NCI-H1436 treated with DMSO at 0.1 percent for 48 hours (cell line): Measurements from ENCODE around the gene PLPP1.
"Not testable (repeated sequence)": the region's sequence is repeated elsewhere in the genome, so short reads cannot be mapped to it uniquely, and the experiment has no call there.

Source experiments
- DNase-seq: peaks from one replicate; lab custom pipeline; 2025; lab: John Stamatoyannopoulos, UW

PLPP1 gene

GRCh38 chr5:55546947-55547346 is 12.2 kb upstream of the PLPP1 start:
- DNase-seq, result no peak

- no peak for DNase-seq
Measured at GRCh38 chr5:55544341-55544740, 9.6 kb upstream of the PLPP1 start.

DNA sequence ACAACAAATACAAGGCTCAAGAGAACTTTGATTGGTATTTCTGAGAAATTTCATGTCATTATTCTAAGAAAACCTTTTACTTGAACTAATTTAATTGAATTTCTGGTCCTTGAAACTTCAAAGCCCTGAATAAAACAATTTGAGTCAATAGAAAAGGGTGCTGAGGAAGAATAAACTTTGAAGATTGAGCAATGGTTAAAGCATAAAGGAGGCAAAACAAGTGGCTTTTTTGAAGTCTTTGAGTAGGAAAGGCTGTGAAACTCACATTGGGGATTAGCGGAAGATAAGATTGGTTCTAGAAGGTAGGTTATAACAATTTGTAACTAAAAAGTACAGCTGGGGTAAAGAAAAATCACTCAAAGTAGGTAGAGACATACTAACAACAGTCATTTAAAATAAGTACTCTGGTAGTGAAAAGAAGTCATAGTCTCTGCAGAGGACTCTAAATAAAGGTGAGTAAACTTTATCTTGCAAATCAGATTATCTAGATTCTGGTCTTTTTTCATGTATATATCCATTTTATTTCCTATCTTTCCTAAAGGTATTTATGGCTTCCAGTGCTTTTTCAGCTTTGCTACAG is 6.4 kb upstream of the PLPP1 start:
- DNase-seq, result no peak

DNA sequence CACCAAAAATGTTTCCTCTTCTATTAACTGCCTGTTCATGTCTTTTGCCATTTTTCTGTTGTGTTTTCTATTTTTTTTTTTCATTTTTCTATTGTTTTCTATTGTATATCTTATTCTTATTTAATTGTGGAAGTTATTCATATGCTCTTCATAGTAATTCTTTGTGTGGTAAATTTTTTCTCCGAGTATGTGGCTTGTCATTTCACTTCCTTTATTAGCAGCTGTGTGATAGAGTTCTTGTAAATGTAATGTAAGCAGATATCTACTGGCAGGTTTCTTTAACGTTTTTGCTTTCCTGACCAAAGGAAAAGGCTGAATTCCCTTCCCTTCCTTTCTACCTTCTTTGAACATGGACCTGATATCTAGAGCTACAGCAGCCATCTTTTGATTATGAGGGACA is 5.8 kb upstream of the PLPP1 start:
- DNase-seq, result no peak

DNA sequence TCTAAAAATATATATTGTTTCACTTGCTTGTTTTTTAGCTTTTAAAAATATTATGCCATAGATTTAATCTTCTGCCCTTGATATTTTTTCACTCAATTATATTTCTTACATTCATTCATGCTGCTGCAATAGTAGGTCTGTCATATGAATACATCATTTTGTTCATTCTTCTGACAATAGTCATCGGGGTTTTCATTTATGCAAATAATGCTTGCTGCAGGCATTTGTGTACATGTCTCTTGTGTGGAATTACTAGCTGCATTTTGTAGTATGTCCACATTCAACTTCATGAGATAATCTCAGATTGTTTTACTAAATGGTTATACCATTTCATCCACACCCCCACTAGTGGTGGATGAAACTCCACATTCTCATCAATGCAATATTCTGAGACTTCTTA is 5.3 kb upstream of the PLPP1 start:
- DNase-seq, result no peak

- no peak for DNase-seq
Measured at GRCh38 chr5:55538661-55539060, 3.9 kb upstream of the PLPP1 start.

- not testable (repeated sequence) for DNase-seq
Measured at GRCh38 chr5:55537315-55537714, 2.6 kb upstream of the PLPP1 start.

GRCh38 chr5:55535199-55535905 is 588 bp upstream of the PLPP1 start:
- no peak for DNase-seq

- DNase-seq, result no peak
Measured at GRCh38 chr5:55533521-55534435, 986 bp downstream of the PLPP1 start.

DNA sequence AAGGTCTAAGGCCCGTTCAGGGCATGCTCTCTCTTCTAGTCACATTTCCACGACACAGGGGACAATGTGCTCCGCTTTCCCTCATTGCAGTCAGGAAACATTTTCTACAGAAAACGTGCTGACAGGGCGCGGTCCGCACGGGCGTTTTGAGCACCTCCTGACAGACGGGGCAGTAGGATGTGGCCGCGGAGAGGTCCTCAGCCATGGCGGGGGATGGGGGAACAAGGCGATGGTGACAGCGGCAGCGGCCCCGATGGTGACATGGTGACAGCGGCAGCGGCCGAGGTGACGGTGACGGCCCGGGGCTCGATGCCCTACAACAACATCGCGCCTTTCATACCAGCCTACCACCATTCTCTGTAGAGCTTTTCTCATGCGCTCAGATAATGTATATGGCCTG is 4.1 kb downstream of the PLPP1 start:
- no peak for DNase-seq

- no peak for DNase-seq
Measured at GRCh38 chr5:55524816-55525215, 9.9 kb downstream of the PLPP1 start.

DNA sequence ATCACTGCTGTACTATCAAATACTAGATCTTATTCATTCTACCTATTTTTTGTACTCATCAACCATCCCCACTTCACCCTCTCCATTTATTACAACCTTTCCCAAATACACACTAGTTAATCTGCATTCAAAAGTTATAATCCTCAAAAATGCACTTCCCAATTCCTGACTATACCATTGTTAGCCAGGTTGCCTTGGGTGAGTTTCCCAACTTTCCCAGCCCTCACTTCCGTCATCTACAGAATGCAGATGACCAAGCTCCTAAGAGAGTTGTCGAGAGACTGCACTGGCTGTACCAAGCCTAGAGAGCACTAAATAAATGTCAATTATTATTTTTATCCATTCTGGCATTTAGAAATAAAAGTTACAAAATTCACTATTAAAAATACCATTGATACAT is 11.5 kb downstream of the PLPP1 start:
- no peak for DNase-seq

DNA sequence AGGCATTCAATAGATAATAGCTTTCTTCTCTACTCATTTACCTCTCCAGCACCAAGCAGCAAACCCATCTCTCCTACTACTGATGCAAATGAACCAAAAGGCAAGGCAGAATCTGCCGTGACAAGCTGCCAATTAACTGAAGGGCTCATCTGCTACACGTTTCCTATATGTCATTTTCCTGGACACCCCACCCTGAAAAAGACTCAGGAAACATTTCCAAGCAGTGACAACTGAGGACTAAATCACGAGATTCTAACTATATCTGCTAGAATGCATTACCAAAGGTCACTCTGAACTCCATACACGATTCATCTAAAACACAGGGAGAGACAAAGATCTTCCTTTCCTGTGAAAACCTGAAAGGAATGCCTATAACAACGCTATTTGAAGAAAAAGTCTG is 12.9 kb downstream of the PLPP1 start:
- no peak for DNase-seq

GRCh38 chr5:55520117-55520839 is 14.5 kb downstream of the PLPP1 start:
- DNase-seq, result no peak

- DNase-seq, result no peak
Measured at GRCh38 chr5:55518831-55519390, 15.9 kb downstream of the PLPP1 start.

DNA sequence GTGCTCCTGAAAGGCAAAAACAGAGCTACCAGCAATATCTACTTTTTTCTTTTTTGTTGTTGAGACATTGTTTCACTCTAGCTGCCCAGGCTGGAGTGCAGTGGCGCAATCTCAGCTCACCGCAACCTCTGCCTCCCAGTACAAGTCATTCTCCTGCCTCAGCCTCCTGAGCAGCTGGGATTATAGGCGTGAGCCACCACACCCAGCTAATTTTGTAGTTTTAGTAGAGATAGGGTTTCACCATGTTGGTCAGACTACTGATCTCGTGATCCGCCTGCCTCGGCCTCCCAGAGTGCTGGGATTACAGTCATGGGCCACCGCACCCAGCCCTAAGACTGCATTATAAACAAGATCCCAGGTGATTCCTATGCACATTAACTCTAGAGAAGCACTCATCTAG is 17.0 kb downstream of the PLPP1 start:
- no peak for DNase-seq

DNA sequence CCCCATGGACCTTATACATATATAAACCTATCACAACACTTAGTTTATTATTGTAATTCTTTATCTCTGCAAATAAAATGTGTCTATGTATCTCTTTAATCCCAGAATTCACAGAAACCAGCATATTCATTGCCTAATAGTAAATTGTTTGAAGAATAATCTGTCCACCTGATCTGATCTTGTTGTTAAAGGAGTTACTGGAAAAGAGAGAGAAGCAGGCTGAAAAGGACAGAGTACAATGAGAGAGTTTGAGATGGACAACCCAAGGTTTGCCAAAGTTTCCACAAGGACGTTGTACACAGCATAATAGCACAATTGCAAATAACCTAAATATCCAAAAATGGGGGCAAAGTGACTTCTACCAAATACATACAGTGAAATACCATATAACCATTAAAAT is 23.8 kb downstream of the PLPP1 start:
- no peak for DNase-seq

DNA sequence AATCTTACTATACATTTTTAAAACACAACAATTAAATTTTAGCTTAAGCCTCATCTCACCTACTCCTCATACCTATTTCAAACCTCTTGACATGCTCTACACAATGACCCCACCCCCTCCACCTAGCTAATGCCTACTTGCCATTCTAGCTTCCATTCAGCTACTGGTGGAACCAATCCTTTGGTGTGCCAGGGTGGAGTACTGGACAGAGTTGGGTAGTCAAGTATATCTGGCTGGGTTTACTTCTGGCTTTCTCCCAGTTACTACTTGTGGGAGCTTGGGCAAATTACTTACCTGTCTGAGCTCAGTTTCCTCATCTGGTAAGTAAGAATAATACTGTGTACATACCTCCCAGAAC is 24.3 kb downstream of the PLPP1 start:
- DNase-seq, result no peak

DNA sequence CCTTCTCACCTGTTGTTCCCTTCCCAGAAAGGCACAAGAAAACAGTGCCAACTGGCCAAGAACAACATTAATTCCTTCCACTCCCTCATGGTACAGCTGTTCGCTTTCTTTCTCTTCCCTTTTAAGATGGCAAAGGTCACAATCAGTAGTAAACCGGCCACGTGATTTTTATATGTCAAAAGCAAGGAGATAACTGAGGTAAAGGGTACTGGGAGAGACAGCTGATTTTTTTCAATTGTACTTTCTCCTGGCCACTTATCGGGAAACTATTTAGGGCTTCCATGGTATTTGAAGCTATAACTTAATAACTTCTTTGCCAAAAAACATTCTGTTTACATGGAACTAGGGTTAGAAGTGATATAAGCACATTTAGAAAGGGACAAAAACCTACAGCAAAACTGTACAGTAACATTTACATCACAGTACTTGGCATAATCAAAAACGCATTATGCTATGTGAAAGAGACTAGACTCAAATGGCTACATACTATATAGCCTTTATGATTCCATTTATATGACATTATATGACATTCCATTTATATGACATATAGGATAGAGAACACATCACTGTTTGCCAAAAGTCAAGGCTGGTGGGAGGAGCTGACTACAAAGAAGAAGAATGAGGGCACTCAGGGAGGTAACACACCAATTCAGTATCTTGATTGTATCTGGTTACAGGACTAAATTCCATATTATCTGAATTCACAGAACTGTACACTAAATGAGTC is 24.8 kb downstream of the PLPP1 start:
- DNase-seq, result no peak

DNA sequence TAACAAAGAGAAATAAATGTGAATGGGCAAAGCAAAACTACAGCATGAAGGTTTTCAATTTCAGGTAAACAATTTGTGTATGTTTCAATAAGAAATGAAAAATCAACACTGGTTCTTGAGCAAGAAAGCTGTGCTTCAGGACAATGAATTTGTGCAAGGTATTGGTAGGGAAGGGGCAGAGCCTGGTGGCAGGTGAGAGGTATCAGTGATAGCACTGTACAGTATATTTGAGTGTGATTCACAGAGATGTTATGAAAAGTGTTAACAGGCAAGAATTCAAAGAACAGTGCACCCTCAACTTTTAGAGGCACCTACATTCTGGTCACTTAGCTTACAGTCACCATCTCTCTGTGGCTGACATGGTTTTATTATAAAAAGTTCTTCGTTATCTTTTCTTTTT is 25.7 kb downstream of the PLPP1 start:
- DNase-seq, result no peak

- DNase-seq, result no peak
Measured at GRCh38 chr5:55507574-55507973, 27.2 kb downstream of the PLPP1 start.
